Body of pancreas (tissue), 4 donors: ENCODE data around the gene GMCL1.

ENCODE experiments used
- CTCF ChIP-seq, 7 experiments: fragments of 450-650 bp in 4 of 7; fragments of 200-600 bp in 3 of 7; sonication (generic) in 3 of 7; IDR thresholded peaks; one replicate each; pipeline ENCODE4 v1.5.1; 2016 to 2019; ENCODE audit warnings: antibody characterized with exemption in 7 of 7
- POLR2A ChIP-seq, 3 donors: fragments of 450-650 bp; IDR thresholded peaks; one replicate each; pipeline ENCODE4 v1.6.1; 2016; ENCODE audit warnings: antibody characterized with exemption in 3 of 3, mild to moderate bottlenecking in 2 of 3

GRCh38 chr2:69902213-69902922, 72.9 kb downstream of the GMCL1 start:
- TF ChIP-seq CTCF (IDR thresholded peaks at IDR 0.05) (no peak), POLR2A (IDR thresholded peaks at IDR 0.05) (no peak)
